Thymus (tissue), 11 donors: ENCODE data around the gene MRRF. TPM values are rescaled to one million over a fixed set of nuclear protein-coding genes. Genes with fewer than 3 reads are reported as not detected.

Experiments used
- DNase-seq, 9 donors: peaks; one replicate each; pipeline ENCODE4 v3.0.0-alpha.2; 2013; ENCODE audit warnings: low spot score in 9 of 9, low read depth in 6 of 9, missing footprints in 1 of 9
- H3K27ac ChIP-seq, 2 donors: one replicate each; pipeline ENCODE4 v1.5.1; 2013; ENCODE audit warnings: control low read depth in 1 of 2, low read depth in 1 of 2, low read length in 1 of 2, mild to moderate bottlenecking in 1 of 2, moderate library complexity in 1 of 2
- H3K27me3 ChIP-seq, 2 donors: one replicate each; pipeline ENCODE4 v1.5.1; 2013; ENCODE audit warnings: low read length in 1 of 2; ENCODE audit not compliant: control insufficient read depth in 2 of 2, insufficient read depth in 1 of 2
- H3K36me3 ChIP-seq, 2 donors: one replicate each; pipeline ENCODE4 v1.5.1; 2013; ENCODE audit warnings: low read length in 1 of 2, mild to moderate bottlenecking in 1 of 2, moderate library complexity in 1 of 2; ENCODE audit not compliant: control insufficient read depth in 2 of 2, insufficient read depth in 2 of 2
- H3K4me1 ChIP-seq, 2 donors: one replicate each; pipeline ENCODE4 v1.5.1; 2013; ENCODE audit warnings: low read length in 2 of 2; ENCODE audit not compliant: control insufficient read depth in 2 of 2, insufficient read depth in 2 of 2
- H3K4me3 ChIP-seq, 2 donors: one replicate each; pipeline ENCODE4 v1.5.1; 2013; ENCODE audit warnings: low read length in 2 of 2, control low read depth in 1 of 2, mild to moderate bottlenecking in 1 of 2
- H3K9me3 ChIP-seq, 2 donors: one replicate each; pipeline ENCODE4 v1.5.1; 2013; ENCODE audit warnings: low read length in 1 of 2, mild to moderate bottlenecking in 1 of 2; ENCODE audit not compliant: control insufficient read depth in 2 of 2, insufficient read depth in 1 of 2
- WGBS: extraction: QIAGEN DNeasy Blood & Tissue Kit; methylation state at CpG from one replicate; pipeline ENCODE4 v1.1.7; 2013; 5-methylcytosine and 5-hydroxymethylcytosine counted together
- polyA plus RNA-seq: library from polyadenylated mRNA; stranded (reverse); fragments of 200-250 nt; gene quantifications from one replicate; pipeline ENCODE4 v1.2.3, GENCODE V29; 2013
- total RNA-seq: library from RNA; stranded (reverse); fragments of 120-200 nt; gene quantifications from one replicate; pipeline ENCODE4 v1.2.4, GENCODE V29; 2013
- donor health status: healthy.

MRRF gene
- total and polyA plus RNA-seq, 2 donors: 27.0 to 34.7 TPM

DNA sequence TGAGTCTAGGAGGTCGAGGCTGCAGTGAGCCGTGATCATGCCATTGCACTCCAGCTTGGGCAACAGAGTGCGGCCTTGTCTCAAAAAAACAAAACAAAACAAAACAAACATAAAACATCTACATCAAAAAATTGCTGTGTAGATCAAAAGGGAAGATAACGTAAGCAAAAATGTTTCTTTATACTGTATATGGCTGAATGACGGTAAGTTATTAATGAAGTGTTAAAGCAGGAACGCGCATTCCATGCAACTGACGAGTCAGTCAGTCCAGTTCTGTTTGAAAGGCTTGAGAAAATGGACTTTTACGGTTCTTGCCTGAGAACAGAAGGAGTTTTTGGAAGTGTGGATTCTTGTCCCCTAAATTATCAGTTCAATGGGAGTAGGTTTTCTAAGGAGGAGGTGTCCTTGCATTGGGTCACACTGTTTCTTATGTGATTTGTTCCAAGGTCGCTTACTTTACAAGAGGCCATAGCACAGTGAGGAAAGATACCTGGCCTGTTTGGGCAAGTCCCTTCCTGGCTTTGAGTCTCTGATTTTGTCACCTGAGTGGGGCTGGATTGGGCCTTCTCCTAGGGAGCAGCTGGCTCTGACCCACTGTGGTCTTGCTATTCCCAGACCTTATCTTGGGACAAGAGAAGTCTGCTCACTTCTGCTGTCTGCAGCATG lies 99.6 kb downstream of the MRRF start:
- Histone ChIP-seq H3K27me3 (no peaks in the 10 kb centered on the region), H3K4me3 (no peak overlapping the region), H3K27ac (no peak overlapping the region), H3K9me3 (no peaks in the 10 kb centered on the region), H3K36me3 (no peaks in the 10 kb centered on the region), H3K4me1 (no peaks in the 10 kb centered on the region)
- WGBS: 95% methylated on average over 10 of the region's 10 CpGs
- no peak for DNase-seq

DNA sequence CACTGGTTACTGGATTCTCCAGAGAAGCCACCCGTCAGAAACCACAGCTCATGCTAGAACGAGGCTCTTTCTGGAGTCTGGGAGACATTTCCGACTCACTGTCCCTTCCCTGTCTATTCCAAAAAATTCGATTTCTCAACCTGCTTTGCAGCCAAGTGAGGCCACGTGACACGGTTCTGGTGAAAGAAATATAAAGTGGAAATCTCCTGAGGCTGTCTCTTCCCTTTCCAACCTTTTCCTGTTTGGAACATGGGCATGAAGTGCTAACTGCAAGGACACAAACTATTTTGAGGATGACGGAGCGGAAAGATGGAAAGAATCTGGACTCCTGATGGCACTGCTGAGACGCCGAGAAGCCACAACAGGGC lies 100.1 kb downstream of the MRRF start:
- no peaks in the 10 kb centered on the region for H3K9me3 ChIP-seq
- WGBS: 92% methylated on average over 10 of the region's 10 CpGs
- no peak overlapping the region for H3K27ac ChIP-seq
- H3K4me1 ChIP-seq: no peaks in the 10 kb centered on the region
- H3K36me3 ChIP-seq: no peaks in the 10 kb centered on the region
- H3K27me3 ChIP-seq: peaks cover 0 to 3% of the 10 kb centered on the region in 2 donors
- no peak overlapping the region for H3K4me3 ChIP-seq
- DNase-seq: no peak

DNA sequence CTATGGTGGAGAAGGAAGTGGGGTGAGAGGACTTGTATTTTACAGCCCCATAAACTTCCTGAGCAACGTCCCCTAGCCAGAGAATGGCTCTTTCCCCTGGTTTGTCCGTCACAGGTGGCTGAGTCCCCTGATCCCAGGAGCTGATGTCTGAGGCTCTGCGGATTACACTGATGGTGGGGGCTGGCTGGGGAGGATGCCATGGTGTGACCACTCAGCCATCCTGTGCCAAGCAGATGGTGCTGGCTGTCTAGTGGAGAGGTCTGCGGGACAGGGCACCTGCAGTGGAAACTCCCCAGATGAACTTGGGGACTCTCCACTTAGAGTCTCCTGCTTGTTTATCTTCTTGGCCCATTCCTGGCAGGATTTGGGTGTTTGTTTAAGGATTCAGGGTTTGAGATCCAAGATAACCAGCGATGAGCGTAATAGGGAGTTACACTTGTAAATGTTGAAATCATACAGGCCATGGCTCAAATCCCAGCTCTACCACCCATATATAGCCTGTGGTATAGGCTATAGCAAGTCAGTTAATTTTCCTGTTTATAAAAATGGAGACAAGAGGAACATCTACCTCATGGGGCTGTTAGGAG lies 101.5 kb downstream of the MRRF start:
- H3K36me3 ChIP-seq: no peaks in the 10 kb centered on the region
- 88% methylated on average over 6 of the region's 6 CpGs for WGBS
- H3K4me1 ChIP-seq: peaks cover 0 to 3% of the 10 kb centered on the region in 2 donors
- H3K27me3 ChIP-seq: peaks cover 3 to 17% of the 10 kb centered on the region in 2 donors
- no peak overlapping the region for H3K27ac ChIP-seq
- no peaks in the 10 kb centered on the region for H3K9me3 ChIP-seq
- DNase-seq: no peak
- no peak overlapping the region for H3K4me3 ChIP-seq

DNA sequence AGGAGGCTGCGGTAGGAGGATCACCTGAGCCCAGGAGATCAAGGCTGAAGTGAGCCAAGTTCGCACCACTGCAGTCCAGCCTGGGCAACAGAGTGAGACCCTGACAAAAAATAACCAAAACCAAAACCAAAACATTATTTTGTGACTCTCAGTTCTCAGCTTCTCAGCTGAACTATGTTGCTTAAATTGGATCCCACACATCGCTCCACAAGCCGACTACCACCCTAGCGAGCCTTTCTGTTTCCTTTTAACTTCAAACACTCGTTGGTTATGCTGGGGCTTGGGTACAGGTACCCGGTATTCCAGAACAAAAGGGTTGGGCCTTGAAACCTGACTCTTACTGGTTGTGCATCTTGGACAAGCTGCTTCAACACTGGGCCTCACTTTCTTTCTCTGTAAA lies 102.4 kb downstream of the MRRF start:
- no peak overlapping the region for H3K4me3 ChIP-seq
- WGBS: 97% methylated on average over 7 of the region's 7 CpGs
- peaks cover 0 to 4% of the 10 kb centered on the region in 2 donors for H3K9me3 ChIP-seq
- peaks cover 0 to 7% of the 10 kb centered on the region in 2 donors for H3K4me1 ChIP-seq
- H3K27ac ChIP-seq: no peak overlapping the region
- peaks cover 5 to 26% of the 10 kb centered on the region in 2 donors for H3K27me3 ChIP-seq
- no peak for DNase-seq
- no peaks in the 10 kb centered on the region for H3K36me3 ChIP-seq

DNA sequence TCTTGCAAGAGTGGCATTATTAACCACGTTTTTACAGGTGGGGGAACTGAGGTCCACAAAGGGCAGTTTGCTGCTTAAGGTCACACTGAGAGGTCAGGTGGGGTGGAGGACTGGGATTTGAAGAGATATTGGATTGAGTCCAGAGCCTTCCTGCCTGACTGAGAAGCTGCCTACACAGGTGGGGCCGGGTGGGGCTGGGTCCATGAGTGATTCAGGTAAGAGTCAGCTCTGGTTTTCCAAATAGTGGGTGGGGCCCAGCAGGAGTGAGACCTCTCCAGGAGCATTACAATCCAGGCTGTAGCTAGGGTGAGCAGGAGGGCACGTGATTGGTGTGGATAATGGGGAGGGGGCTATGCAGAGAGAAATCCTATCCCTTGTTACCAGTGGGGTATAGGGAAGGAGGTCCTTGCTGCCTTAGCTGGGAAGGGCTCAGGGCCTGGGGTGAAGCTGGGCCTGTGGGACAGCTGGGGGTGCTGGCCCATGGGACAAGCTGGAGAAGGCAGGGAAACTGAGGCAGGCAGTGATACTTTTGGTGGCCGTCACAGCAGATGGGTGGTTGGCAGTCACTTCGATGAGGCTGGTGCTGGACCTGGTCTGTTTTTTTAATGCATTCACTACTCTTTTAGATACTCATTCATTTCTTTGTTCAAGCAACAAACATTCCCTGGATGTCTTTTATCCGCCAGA lies 103.2 kb downstream of the MRRF start:
- peaks cover 0 to 7% of the 10 kb centered on the region in 2 donors for H3K4me1 ChIP-seq
- no peak overlapping the region for H3K27ac ChIP-seq
- no peaks in the 10 kb centered on the region for H3K36me3 ChIP-seq
- peaks cover 5 to 34% of the 10 kb centered on the region in 2 donors for H3K27me3 ChIP-seq
- 93% methylated on average over 6 of the region's 6 CpGs for WGBS
- H3K4me3 ChIP-seq: no peak overlapping the region
- no peak for DNase-seq
- H3K9me3 ChIP-seq: peaks cover 0 to 4% of the 10 kb centered on the region in 2 donors

DNA sequence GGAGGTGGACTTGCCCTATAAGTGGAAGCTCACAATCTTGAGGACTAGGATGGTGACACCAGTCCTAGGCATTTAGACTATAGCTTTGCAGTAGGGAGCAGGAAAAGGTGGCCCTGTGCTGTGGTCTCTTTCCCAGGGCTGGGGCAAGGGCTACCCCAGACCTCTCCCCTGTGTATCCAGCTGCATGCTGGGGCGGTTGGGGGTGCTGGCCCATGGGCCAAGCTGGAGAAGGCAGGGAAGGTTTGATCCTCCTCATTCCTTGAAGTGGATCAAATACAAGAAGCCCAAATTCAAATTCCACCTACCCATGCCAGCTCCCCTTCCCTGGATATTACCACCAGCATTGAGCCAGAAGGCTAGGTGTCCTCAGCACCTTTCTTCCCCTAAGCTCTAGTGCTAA lies 104.0 kb downstream of the MRRF start:
- no peak for DNase-seq

DNA sequence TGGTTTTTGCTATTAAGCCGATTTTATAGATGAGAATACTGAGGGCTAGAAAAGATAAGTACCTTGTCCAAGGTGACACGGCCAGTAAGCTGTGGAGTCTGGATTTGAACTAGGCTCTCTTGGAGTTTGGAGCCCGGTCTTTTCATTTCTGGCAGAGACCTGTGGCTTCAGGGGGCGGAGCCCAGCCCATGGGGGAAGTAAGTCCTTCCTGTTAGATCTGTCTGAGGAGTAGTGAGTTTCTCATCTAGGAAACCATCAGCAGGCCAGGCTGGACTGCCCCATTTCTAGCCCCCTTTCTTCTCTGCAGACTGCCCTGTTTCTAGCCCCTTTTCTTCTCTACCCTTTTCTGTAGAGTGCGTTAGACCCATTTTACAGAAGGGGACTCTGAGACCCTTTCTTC lies 105.6 kb downstream of the MRRF start:
- Histone ChIP-seq H3K9me3 (peaks cover 0 to 4% of the 10 kb centered on the region in 2 donors), H3K4me3 (no peak overlapping the region), H3K4me1 (peaks cover 0 to 7% of the 10 kb centered on the region in 2 donors), H3K36me3 (no peaks in the 10 kb centered on the region), H3K27ac (no peak overlapping the region), H3K27me3 (peaks cover 5 to 35% of the 10 kb centered on the region in 2 donors)
- 46% methylated on average over 5 of the region's 5 CpGs for WGBS
- DNase-seq: no peak

More for the DNA sequence above, 104.0 kb downstream of the MRRF start:
- H3K27me3 ChIP-seq: peaks cover 5 to 35% of the 10 kb centered on the region in 2 donors
- no peaks in the 10 kb centered on the region for H3K36me3 ChIP-seq
- WGBS: 93% methylated on average over 1 of the region's 1 CpG
- no peak overlapping the region for H3K4me3 ChIP-seq
- no peak overlapping the region for H3K27ac ChIP-seq
- H3K9me3 ChIP-seq: peaks cover 0 to 4% of the 10 kb centered on the region in 2 donors
- H3K4me1 ChIP-seq: peaks cover 0 to 7% of the 10 kb centered on the region in 2 donors

DNA sequence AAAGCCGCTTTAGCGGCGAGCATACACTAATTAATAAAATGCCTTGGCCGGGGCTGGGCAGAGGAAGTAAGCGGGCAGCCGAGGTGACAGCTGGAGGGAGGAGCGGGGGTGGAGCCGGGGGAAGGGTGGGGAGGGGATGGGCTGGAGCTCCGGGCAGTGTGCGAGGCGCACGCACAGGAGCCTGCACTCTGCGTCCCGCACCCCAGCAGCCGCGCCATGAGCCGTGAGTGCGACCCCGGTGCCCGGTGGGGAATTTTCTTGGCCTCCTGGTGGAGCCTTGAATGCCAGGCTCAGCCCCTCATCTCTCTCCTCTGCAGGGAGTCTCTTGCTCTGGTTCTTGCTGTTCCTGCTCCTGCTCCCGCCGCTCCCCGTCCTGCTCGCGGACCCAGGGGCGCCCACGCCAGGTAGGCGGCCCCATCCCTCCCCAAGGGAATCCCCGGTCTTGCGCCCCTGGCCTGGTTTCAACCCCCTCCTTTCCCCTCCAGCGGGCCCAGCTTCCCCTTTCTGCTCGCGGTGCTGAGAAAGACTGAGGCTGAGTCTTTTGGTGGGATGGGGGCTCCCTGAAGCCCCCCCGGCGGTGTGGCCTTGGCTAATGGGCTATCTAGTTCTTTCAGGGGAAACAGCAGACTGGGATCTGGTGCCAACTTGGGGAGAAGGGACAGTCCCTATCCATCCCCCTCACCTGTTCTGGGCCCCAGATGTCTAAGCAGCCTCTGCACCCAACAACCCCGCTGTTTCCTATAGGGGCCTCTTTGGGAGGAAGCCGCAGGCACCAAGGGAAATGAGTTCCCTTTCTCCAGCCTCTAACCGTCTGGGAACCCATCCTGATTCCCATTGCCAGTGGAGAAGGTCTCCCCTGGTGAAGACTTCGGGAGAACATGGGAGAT lies 106.4 kb downstream of the MRRF start, which contains the start of gene PTGS1:
Gene PTGS1, plus strand, starts transcription at position 156 of the 887 bp plus-strand sequence. Its CDS starts 61 bp downstream, at position 217.
- H3K27me3 ChIP-seq: peaks cover 7 to 35% of the 10 kb centered on the region in 2 donors
- H3K4me1 ChIP-seq: peaks cover 0 to 11% of the 10 kb centered on the region in 2 donors
- no peak for DNase-seq
- no peaks in the 10 kb centered on the region for H3K36me3 ChIP-seq
- peaks cover 0 to 4% of the 10 kb centered on the region in 2 donors for H3K9me3 ChIP-seq
- peak within 1 kb of the TSS in 1 of 2 donors; percentile 14 for H3K4me3 ChIP-seq
- H3K27ac ChIP-seq: no peak within 1 kb of the TSS
- 4% methylated on average over 39 of the region's 39 CpGs for WGBS
